GM19351 (cell line): ENCODE measurements around the gene PRKN.

Experiments used
- ATAC-seq: cut with Tn5 transposase; IDR thresholded peaks from one replicate; pipeline ENCODE4 v1.9.1; 2021; ENCODE audit warnings: mild to moderate bottlenecking, moderate library complexity; ENCODE audit not compliant: unreplicated experiment

The PRKN gene

GRCh38 chr6:162711376-162711775 lies 16.2 kb downstream of the PRKN start:
- ATAC-seq: no peak

GRCh38 chr6:162710936-162711335 lies 16.6 kb downstream of the PRKN start:
- ATAC-seq: no peak

- no peak for ATAC-seq
Observed at GRCh38 chr6:162710419-162710818, 17.1 kb downstream of the PRKN start.

- ATAC-seq: no peak
Observed at GRCh38 chr6:162709431-162709830, 18.1 kb downstream of the PRKN start.

- no peak for ATAC-seq
Observed at GRCh38 chr6:162708971-162709370, 18.6 kb downstream of the PRKN start.

GRCh38 chr6:162706232-162706631 lies 21.3 kb downstream of the PRKN start:
- ATAC-seq: no peak

- no peak for ATAC-seq
Observed at GRCh38 chr6:162705736-162706135, 21.8 kb downstream of the PRKN start.

- no peak for ATAC-seq
Observed at GRCh38 chr6:162704001-162704400, 23.6 kb downstream of the PRKN start.

GRCh38 chr6:162702446-162702845 lies 25.1 kb downstream of the PRKN start:
- no peak for ATAC-seq

- no peak for ATAC-seq
Observed at GRCh38 chr6:162701551-162701950, 26.0 kb downstream of the PRKN start.

GRCh38 chr6:162700966-162701365 lies 26.6 kb downstream of the PRKN start:
- no peak for ATAC-seq

- no peak for ATAC-seq
Observed at GRCh38 chr6:162699961-162700360, 27.6 kb downstream of the PRKN start.

GRCh38 chr6:162698440-162698839 lies 29.1 kb downstream of the PRKN start:
- no peak for ATAC-seq

- ATAC-seq: no peak
Observed at GRCh38 chr6:162697872-162698403, 29.6 kb downstream of the PRKN start.

- ATAC-seq: no peak
Observed at GRCh38 chr6:162690158-162690557, 37.4 kb downstream of the PRKN start.

GRCh38 chr6:162688751-162689345 lies 38.7 kb downstream of the PRKN start:
- no peak for ATAC-seq

GRCh38 chr6:162685586-162685985 lies 42.0 kb downstream of the PRKN start:
- ATAC-seq: no peak

- no peak for ATAC-seq
Observed at GRCh38 chr6:162684961-162685360, 42.6 kb downstream of the PRKN start.

- no peak for ATAC-seq
Observed at GRCh38 chr6:162684052-162684451, 43.5 kb downstream of the PRKN start.

GRCh38 chr6:162683135-162683534 lies 44.4 kb downstream of the PRKN start:
- no peak for ATAC-seq

GRCh38 chr6:162681447-162681846 lies 46.1 kb downstream of the PRKN start:
- no peak for ATAC-seq

GRCh38 chr6:162680871-162681270 lies 46.7 kb downstream of the PRKN start:
- no peak for ATAC-seq

- ATAC-seq: no peak
Observed at GRCh38 chr6:162680367-162680766, 47.2 kb downstream of the PRKN start.
